ENCODE results near the gene ATP4B.

DNA sequence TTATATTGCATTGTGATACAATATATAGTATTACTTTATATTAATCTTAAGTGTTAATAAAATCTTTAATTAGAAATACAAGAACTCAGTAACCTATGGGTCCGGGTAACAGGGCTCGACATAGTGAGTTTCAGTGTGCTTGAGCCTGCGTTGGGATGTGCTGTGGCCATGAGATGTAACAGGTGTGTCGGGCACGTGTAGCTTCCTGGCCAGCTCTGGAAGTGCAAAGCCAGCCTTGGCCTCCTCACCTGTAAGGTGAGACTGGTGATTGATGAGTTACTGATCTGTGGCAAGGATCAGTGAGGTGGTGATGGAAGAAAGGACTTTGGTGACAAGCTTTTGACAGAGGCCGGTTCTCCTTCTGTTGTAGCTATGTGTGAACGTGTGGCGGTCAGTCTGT is 19.2 kb downstream of the ATP4B start:
- no peak for TF ChIP-seq EZH2 (IDR thresholded peaks at IDR 0.05; ENCODE audit: insufficient read depth, poor library complexity, severe bottlenecking)
- no peak for TF ChIP-seq EZH2phosphoT487 (IDR thresholded peaks at IDR 0.05; ENCODE audit: insufficient read depth, low read depth)

All from GM23248 (cell line).